HG03039 (cell line): ENCODE data around the gene XG.
"Not testable (repeated sequence)": the region's sequence is repeated elsewhere in the genome, so short reads cannot be mapped to it uniquely, and the experiment has no call there.

ENCODE experiments used
- ATAC-seq: cut with Tn5 transposase; IDR thresholded peaks from one replicate; pipeline ENCODE4 v1.9.1; 2021; ENCODE audit warnings: mild to moderate bottlenecking, moderate library complexity; ENCODE audit not compliant: unreplicated experiment

The XG gene

DNA sequence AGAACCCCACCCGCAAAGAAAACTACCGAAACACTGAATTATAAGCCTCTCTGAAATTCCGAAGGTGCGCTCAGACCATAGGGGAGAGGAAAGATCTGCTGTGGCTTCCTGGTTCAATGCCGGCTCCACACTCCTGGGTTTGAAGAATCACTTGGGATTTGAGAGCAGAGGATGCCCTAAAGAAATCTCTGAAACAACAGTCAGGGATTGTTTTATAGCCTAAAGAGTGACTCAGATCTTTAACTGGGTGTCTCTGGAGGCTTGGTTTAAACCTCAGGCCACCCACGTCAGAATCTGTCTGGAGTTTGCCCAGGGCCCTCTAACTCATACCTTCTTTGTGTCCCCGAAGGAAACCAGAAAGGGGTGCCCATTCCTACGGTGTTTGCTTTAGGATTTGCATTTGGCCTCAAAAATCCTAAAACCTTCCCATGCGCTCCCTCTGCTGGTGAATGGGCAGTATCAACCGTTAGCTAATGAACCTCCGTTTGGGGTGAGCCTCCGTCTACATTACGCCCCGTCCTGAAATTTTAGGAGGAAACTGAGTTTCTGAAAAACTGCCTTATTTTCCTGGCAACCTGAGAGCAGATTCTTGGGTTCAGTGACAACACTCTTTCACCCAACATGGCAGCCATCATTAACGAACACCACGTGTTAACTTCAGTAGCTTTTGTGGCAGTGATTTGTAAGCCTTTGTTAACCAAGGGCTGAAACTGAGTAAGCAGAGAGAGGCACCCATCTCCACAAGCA is 60.5 kb downstream of the XG start:
- not testable (repeated sequence) for ATAC-seq

DNA sequence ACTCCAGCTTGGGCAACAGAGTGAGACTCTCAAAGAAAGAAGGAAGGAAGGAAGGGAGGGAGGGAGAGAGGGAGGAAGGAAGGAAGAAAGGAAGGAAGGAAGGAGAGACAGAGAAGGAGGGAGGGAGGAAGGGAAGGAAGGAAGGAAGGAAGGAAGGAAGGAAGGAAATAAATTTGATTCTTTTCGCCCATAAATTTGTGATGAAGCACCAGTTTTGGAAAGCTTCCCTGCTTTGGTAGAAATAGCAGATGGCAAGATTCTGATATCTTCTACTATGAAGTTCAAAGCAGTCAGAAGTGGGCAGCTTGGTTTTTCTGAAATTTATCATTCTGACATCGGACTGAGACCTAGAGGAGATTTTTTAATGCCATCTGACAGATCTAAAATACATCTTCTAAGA is 65.2 kb downstream of the XG start:
- ATAC-seq, result no peak

DNA sequence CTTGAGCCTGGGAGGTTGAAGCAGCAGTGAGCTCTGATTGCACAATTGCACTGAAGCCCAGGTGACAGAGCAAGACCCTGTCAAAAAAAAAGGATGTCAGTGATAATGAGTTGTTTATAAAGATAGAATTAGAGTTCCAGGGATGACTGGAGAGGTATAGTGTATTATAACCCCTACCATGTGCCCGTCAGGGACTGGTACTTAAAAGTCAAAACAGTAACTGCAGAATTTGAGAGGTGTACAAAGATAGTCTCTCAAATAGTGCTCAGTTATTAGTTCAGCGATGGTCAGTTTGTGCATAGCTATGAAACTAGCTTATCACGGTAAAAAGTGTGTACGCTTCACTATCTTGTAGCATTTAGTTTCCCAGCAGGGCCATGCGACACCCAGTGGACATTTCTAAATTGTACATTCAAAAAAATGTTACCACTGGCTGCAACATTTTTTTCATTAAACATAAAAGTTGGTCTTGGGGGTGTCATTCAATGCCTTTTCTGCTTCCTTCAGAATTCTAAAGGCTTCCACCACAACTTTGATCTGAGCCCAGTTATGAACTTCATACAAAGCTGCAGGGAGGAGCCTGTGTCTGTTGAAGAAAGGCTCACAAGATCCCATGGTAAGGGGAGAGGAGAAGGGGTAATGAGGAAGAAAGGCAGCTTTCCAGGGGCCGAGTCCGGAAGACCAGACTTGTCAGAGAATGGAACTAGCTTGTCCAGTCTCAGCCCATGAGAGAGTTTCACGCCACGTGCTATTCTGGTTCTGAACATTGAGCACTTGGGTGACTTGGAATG is 67.7 kb downstream of the XG start:
- ATAC-seq, result no peak

DNA sequence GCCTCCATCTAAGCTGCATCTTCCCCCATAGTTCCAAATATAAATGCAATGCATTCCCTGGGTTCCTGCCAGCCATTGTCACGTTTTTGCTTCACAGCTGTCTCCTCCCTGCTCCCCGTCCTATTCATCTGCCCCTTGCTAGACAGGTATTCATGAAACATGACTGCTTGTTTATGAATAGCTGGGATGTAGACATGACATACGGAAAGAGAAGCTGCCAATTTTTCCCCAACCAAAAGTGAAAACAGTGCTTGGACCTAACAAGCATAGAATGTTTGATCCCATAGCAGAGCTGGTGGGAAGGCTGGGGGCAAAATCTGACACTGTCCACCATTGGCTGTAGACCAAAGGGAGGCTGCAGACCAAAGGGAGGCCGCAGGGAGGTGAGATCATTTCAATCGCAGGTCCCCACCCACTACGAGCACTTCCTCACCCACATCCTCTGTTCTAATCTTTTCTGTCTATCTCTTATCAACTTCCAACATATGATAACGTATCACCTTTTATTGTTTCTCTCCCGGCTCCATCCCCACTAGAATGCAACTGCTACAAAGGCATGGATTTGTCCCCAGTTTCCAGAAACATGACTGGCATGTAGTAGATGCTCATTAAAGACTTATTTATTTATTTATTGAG is 68.4 kb downstream of the XG start:
- no peak for ATAC-seq

DNA sequence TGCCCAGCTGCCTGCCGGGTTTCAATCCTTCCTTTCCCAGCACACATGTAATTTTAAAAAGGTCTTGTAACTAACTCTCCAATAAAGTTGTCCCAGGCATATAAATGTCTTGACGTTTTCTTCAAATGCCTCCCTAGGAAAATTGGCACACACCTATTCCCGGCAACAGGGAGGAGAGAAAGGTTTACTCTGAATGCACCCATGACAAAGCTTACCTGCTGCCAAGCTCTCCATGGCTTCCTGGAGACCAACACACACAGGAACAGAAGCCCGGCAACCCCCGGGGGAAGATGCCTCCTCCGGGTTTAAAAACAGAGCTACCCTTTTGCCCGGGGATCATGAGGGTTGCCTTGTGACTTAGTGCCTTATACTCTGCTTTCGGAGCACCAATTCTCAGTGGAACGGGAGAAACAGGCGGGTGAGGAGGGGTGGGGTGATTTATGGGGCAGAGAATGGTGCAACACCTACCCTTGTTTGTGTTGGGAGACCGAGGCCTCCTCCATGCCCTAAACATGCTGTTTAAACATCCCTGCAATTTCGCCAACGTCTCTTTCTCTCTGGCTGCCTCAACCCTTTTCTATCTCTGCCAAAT is 72.1 kb downstream of the XG start:
- ATAC-seq, result no peak

DNA sequence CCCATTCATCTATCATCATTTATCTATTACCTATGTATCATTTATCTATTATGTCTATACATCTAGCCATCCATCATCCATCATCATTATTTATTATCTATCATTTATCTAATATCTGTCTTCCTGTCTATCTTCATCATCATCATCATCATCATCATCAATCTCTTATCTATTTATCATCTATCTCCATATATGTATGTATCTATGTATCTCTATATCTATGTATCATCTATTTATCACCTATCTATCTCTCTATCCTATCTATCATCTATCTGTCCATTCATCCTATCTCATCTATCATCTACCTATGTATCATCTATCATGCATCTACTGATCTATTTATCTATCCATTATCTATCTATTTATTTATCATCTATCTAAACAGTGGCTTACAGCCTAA is 73.0 kb downstream of the XG start:
- ATAC-seq, result no peak

DNA sequence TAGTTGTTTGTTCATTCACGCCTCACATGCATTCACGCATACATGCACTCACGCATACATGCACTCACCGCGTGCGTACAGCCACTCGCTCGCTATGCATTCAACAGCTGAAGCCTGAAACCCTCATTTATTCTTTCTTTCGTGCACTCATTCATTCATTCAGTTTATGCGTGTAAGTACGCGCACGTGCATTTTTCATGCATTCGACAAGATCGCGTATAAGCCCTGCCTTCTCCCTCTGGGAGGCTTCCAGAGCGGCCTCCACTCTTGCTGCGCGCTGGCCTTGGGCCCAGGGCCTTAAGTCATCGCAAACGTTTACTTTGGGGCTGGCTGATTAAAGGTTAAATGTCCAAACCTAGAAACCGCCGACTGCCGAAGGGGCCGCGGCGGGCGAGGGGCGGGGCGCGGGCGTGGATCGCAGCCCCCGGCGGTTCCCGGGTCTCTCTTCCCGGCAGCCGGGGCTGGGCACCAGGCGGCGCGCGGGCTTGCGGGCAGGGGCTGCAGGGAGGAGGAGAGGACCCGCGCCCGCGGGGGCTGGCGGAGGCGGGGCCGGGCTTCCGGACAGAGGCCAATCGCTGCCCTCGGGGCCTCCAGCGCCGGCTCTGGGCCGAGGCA is 76.6 kb downstream of the XG start, which contains the start of gene GYG2:
Gene GYG2, plus strand, starts transcription at position 587 of the 615 bp plus-strand sequence. CDS start 1,259 bp downstream, outside the sequence.
- ATAC-seq, result no peak

DNA sequence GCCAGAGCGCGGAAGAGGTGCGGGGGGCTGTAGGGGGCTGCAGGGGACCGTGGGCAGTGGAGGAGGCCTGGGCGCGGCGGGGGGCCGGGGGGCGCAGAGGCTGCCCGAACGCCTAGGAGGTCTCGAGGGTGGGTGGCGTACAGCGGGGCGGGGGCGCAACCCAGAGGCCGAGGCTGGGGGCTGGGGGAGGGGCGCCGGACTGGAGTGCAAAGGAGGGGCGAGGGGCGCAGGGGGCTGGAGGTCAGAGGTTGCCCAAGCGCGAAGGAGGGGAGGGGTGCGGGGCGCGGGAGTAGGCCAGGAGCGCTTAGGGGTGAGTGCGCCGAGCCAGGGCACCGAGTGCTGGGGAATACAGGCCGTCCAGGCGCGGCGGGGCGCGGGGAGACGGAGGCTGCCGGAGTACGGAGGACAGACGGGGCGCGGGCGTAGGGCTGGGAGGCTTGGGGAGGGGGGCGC is 77.1 kb downstream of the XG start:
- ATAC-seq, result no peak

DNA sequence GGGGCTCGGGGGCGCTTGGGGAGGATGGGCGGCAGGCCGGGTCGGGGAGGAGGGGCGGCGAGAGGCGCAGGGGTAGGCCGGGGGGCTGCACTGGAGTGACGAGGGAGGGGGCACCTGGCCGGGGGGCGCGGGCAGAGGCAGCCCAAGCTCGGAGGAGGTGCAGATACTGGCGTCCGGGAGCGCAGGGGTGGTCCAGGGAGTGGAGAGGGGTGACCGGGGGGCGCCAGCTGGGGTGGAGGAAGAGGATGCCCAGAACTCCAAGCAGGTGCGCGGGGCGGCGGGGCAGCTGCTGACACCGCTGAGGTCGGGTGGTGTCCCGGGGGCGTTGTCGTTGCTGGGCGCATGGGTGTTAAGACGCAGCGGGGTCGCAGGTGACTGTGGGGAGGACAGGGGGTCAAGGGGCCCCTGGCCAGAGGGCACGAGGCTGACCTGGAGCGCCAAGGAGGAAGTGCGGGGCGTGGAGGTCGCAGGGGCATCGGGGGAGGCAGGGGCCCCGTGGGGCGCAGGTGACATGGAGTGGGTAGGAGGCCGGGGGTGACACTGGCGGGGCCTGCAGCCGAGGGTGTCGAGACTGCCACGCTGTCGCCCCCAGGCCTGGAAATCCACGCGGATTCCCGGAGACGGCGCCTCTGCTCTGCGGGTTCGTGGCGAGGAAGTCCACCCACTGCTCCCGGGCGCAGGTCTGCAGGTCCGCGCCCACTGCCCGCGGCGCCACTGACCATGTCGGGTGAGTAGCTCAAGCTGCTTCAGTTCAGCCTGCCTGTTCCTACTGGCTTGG is 77.8 kb downstream of the XG start:
- ATAC-seq, result no peak

DNA sequence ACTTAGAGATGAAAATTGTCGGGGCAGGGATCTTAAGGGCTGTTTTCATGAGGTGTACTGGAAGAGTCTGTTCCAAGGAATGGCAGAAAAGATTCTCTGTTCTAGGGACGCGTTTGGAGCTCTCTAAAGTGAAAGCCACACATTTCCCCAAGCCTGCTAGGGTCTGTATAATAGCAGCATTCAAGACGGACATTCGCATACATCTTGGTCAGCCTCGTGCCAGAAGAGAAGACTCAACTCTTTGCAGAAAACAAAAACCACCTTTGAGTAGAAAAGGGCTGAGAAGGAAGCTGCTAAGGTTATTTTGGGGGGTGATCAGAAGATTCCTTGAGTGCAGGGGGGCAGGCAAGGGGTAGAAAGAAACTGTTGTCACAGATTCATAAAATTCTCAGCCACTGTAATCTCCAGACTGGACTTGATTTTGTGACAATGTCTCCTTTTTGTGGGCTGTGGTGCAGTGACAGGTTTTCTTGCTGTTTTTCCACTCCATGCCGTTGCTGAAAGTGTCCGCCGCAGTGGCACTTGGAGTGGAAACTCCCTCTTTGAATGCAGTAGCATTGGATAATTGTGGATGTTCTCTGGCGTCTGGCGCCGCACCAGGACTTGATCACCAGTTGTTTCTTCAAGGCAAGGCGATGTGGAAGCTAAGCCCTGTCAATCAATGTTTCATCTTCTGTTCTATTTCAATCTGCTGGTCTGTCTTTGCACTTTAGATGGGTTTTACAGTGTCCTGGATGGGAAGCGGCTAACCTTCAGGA is 79.8 kb downstream of the XG start:
- no peak for ATAC-seq

DNA sequence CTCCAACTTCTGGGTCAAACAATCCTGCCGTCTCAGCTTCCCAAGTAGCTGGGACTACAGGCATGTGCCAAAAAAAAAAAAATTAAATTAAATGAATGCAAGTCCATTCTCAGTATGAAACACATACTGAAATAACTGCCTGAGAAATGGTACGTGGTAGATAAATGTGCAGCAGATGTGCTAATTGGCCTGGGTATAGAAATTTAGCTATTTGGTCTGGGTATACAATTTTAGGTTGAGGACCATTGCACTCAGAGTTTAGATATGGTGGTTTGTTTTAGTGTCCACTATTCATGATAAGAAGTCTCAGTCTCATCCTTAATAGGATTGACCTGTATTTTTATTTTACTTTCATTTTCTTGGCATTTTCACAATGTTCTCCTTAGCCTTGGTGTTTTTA is 86.1 kb downstream of the XG start:
- no peak for ATAC-seq

DNA sequence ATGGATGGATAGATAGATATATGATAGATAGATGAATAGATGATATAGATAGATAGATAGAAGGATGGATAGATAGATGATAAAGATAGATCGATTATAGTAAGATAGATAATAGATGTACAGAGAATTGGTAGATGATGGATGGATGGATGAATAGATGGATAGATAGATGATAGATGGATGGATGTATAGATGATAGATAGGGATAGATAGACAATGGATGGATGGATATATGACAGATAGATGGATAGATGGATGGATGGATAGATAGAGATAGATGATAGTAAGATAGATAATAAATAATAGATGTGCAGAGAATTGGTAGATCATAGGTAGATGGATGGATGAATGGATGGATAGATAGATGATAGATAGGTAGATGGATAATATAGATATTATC is 89.1 kb downstream of the XG start:
- no peak for ATAC-seq

DNA sequence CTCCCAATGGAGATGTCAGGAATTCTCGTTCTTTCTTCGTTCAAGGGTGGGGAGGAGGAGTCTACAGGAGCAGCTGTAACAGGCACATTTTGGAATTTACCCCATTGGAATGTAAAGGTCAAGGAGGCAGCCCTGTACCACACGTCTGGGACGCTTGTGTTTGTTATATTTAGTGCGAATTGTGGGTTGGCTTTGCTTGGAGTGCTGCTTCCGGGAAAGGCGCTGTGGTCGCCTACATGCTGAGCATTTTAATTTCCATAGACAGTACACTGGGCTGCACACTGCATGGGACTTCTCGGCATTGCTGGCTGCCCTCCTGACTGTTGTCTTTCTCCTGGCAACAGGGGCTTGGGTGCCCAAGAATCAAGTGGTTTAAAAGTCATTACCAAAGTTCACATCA is 89.7 kb downstream of the XG start:
- no peak for ATAC-seq

DNA sequence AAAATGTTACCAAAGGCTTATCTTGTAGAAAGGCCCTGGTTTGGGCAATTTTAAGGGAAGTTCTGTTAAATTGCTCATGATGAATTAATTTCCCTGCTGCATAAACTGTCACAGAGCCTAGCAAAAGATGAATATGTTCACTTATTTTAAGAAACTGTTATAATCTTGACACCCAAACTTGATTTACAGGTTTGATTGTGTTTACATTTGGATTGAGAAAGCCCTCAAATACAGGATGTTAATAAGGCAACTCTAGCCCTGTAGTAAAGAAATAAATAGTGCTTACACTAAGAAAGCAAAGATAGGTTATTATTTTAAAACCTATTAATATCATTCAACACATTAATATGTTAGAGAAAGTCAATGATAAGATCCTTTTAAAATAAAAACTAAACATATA is 95.2 kb downstream of the XG start:
- no peak for ATAC-seq

DNA sequence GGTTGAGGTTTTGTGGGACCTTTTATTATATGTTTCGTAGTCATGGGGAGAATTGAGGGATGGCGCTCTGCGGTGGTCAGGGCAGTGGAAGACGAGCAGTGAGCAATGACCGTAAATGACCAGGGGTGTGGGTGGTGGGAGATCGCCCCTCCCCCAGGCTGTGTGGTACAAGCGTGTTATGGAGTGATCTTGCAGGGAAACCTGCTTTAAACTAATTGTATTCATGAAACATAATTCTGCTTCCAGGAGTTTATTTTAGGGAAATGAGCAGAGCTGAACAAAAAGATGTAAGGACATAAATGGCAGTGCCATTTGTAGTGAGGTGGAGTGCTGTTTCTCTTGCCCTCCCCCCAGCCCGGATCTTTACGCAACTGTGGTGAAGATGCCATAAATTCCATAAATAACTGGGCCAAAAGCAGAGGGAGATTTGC is 97.0 kb downstream of the XG start:
- ATAC-seq, result no peak

DNA sequence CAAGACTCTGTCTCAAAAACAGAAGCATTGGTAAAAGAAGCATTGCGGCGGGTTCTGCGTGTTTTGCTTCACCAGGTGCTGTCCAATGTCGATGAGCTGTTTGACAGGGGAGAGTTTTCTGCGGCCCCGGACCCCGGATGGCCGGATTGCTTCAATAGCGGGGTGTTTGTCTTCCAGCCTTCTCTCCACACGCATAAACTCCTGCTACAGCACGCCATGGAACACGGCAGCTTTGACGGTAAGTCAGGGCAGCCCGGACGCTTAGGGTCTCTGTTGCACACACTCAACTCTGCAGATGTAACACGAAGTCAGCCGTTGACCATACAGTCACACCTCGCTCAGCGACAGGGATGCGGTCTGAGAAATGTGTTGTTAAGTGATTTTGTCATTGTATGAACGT is 103.1 kb downstream of the XG start:
- ATAC-seq, result no peak

DNA sequence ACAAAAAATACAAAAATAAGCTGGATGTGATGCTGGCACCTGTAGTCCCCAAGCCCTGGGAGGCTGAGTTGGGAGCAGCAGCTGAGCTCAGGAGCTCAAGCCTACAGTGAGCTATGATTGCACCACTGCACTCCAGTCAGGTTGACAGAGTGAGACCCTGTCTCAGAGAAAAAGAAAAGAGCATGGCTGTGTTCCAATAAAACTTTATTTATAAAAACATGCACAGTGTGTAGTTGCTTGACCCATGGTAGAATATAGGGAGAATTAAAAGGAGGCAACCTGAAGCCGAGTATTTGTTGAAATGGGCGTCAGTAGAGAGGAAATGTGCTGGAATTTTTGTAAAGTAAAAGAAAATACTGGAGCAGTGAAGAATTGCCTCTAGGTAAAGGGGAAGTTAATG is 103.9 kb downstream of the XG start:
- ATAC-seq, result no peak

DNA sequence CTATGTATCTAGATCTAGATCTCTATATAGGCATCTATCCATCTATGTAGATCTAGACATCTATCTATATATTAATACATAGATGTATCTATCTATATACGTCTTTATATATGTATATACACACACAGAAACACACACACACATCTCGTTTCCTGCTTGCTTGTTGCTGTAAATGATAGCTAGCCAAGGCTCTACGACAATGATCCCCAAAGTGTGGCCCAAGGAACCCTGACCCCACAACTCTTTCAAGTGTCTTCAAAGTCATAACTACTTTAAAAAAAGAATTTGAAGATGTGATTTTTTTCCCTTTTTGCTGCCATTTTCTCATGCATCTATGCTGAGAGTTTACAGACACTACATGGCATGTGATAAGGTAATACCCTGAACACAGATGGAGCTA is 105.7 kb downstream of the XG start:
- ATAC-seq, result no peak

DNA sequence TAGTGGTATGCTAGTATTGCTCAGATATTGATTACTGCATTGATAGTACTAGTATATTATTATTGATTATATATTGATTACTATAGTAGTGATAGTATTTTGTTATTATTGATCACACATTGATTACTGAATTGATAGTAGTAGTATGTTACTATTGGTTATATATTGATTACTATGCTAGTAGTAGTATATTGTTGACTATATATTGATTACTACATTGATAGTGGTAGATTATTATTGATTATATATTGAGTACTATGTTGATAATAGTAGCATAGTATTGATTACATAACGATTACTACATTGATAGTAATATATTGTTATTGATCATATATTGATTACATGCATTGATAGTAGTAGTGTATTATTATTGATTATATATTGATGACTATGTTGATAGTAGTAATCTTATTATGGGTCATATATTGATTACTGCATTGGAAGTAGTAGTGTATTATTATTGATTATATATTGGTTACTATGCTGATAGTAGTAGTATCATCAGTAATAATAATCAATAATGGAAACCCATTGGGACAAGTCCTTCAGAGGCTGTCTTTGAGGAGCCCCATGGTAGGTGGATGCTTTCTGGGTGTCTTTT is 107.5 kb downstream of the XG start:
- ATAC-seq, result no peak
